HepG2 (cell line): ENCODE data around the gene TCFL5. TPM values are rescaled to one million over a fixed set of nuclear protein-coding genes. Genes with fewer than 3 reads are reported as not detected.

Experiments used
- CCDC6 ChIP-seq: sonication (generic); formaldehyde crosslinking; IDR thresholded peaks from 2 replicates; pipeline ENCODE4 v1.8.1; 2022; ENCODE audit warnings: mild to moderate bottlenecking, missing genetic modification reagents, moderate library complexity
- KDM1A ChIP-seq: IDR thresholded peaks from 2 replicates; pipeline ENCODE4 v1.6.1; 2016; ENCODE audit warnings: missing compliant biosample characterization
- LCORL ChIP-seq, 2 experiments: fragments of 450-650 bp in 1 of 2; sonication (generic) in 1 of 2; formaldehyde crosslinking in 1 of 2; IDR thresholded peaks; 2 replicates each; pipeline versions ENCODE4 v1.5.0 to v1.6.1; 2017 to 2020; ENCODE audit warnings: antibody characterized with exemption in 1 of 2, missing genetic modification reagents in 1 of 2
- MAZ ChIP-seq, 2 experiments: sonication (generic) in 1 of 2; formaldehyde crosslinking in 1 of 2; IDR thresholded peaks; 2 replicates each; pipeline versions ENCODE4 v1.5.0 to v1.6.1; 2012 to 2020; ENCODE audit warnings: low read depth in 2 of 2, mild to moderate bottlenecking in 2 of 2, borderline replicate concordance in 1 of 2, improper control_type of control experiment in 1 of 2, low read length in 1 of 2, missing genetic modification reagents in 1 of 2, moderate library complexity in 1 of 2
- MTA3 ChIP-seq: sonication (generic); formaldehyde crosslinking; IDR thresholded peaks from 2 replicates; pipeline ENCODE4 v1.4.0; 2020; ENCODE audit warnings: missing genetic modification reagents
- NR2C2 ChIP-seq: sonication (generic); formaldehyde crosslinking; IDR thresholded peaks from 2 replicates; pipeline ENCODE4 v1.4.0; 2020; ENCODE audit warnings: missing genetic modification reagents, mild to moderate bottlenecking, moderate library complexity, borderline replicate concordance
- RAD21 ChIP-seq: fragments of 450-650 bp; formaldehyde crosslinking; IDR thresholded peaks from 2 replicates; pipeline ENCODE4 v1.5.0; 2020; ENCODE audit warnings: mild to moderate bottlenecking
- SETDB1 ChIP-seq: sonication (generic); formaldehyde crosslinking; IDR thresholded peaks from 2 replicates; pipeline ENCODE4 v1.5.1; 2020; ENCODE audit warnings: missing genetic modification reagents, mild to moderate bottlenecking, borderline replicate concordance
- SOX5 ChIP-seq: IDR thresholded peaks from 2 replicates; pipeline ENCODE4 v1.6.1; 2016; ENCODE audit warnings: borderline replicate concordance
- ZNF17 ChIP-seq: sonication (generic); formaldehyde crosslinking; IDR thresholded peaks from 2 replicates; pipeline ENCODE4 v1.5.0; 2020; ENCODE audit warnings: mild to moderate bottlenecking, missing genetic modification reagents
- ZNF572 ChIP-seq: sonication (generic); formaldehyde crosslinking; IDR thresholded peaks from 2 replicates; pipeline ENCODE4 v1.5.1; 2020; ENCODE audit warnings: mild to moderate bottlenecking, missing genetic modification reagents
- ZNF766 ChIP-seq: sonication (generic); formaldehyde crosslinking; IDR thresholded peaks from 2 replicates; pipeline ENCODE4 v1.5.0; 2020; ENCODE audit warnings: missing genetic modification reagents, borderline replicate concordance
- ZNF839 ChIP-seq: sonication (generic); formaldehyde crosslinking; IDR thresholded peaks from 2 replicates; pipeline ENCODE4 v1.4.0; 2020; ENCODE audit warnings: missing genetic modification reagents, mild to moderate bottlenecking, borderline replicate concordance
- polyA plus RNA-seq, 8 experiments: library from polyadenylated mRNA; depleted of rRNA in 3 of 8; stranded (reverse) in 7 of 8; unstranded in 1 of 8; fragments of >200 nt; fragmentation: Illumina TruSeq in 4 of 8; extraction: Trizol in 4 of 8; gene quantifications; 2 replicates each; pipeline versions ENCODE4 v1.2.1 to v1.2.3, GENCODE V29; 2011 to 2016; ENCODE audit warnings: low read depth in 4 of 8, missing spikeins in 1 of 8, mixed read lengths in 1 of 8; ENCODE audit not compliant: insufficient read depth in 1 of 8
- total RNA-seq, 5 experiments: library from RNA; depleted of rRNA; stranded (reverse); fragments of >200 nt; fragmentation: Illumina TruSeq; extraction: Trizol; gene quantifications; 2 replicates each; pipeline ENCODE4 v1.2.3, GENCODE V29; 2016; ENCODE audit warnings: low read depth in 1 of 5
- TF ChIP-seq, protein P1 (sequence below): sonication (generic); formaldehyde crosslinking; IDR thresholded peaks from 2 replicates; pipeline ENCODE4 v1.4.0; 2020; ENCODE audit warnings: missing genetic modification reagents, mild to moderate bottlenecking, borderline replicate concordance
- TF ChIP-seq, protein P2 (sequence below): sonication (generic); formaldehyde crosslinking; IDR thresholded peaks from 2 replicates; pipeline ENCODE4 v1.5.0; 2020; ENCODE audit warnings: mild to moderate bottlenecking, missing genetic modification reagents
- TF ChIP-seq, protein P3 (sequence below): sonication (generic); formaldehyde crosslinking; IDR thresholded peaks from 2 replicates; pipeline ENCODE4 v1.8.0; 2022; ENCODE audit warnings: missing genetic modification reagents, mild to moderate bottlenecking, borderline replicate concordance
- TF ChIP-seq, protein P4 (sequence below): sonication (generic); formaldehyde crosslinking; IDR thresholded peaks from 2 replicates; pipeline ENCODE4 v1.4.0; 2020; ENCODE audit warnings: missing genetic modification reagents
- TF ChIP-seq, protein P5 (sequence below): sonication (generic); formaldehyde crosslinking; IDR thresholded peaks from 2 replicates; pipeline ENCODE4 v1.4.0; 2020; ENCODE audit warnings: mild to moderate bottlenecking, missing genetic modification reagents
- TF ChIP-seq, protein P6 (sequence below): sonication (generic); formaldehyde crosslinking; conservative IDR thresholded peaks from 2 replicates; pipeline ENCODE4 v1.5.0; 2020; ENCODE audit warnings: missing genetic modification reagents

Gene TCFL5
- total and polyA plus RNA-seq, 2 of the 13 experiments (the other 11 are each of a cell fraction or from before 2014, with no cell fraction given) = 14.8 to 20.0 TPM

- TF ChIP-seq, protein P1, sequence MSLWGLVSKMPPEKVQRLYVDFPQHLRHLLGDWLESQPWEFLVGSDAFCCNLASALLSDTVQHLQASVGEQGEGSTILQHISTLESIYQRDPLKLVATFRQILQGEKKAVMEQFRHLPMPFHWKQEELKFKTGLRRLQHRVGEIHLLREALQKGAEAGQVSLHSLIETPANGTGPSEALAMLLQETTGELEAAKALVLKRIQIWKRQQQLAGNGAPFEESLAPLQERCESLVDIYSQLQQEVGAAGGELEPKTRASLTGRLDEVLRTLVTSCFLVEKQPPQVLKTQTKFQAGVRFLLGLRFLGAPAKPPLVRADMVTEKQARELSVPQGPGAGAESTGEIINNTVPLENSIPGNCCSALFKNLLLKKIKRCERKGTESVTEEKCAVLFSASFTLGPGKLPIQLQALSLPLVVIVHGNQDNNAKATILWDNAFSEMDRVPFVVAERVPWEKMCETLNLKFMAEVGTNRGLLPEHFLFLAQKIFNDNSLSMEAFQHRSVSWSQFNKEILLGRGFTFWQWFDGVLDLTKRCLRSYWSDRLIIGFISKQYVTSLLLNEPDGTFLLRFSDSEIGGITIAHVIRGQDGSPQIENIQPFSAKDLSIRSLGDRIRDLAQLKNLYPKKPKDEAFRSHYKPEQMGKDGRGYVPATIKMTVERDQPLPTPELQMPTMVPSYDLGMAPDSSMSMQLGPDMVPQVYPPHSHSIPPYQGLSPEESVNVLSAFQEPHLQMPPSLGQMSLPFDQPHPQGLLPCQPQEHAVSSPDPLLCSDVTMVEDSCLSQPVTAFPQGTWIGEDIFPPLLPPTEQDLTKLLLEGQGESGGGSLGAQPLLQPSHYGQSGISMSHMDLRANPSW = no peak; the same call in 1 of the 2 replicates
- TF ChIP-seq MAZ (IDR thresholded peaks at IDR 0.05; ENCODE audit: borderline replicate concordance, low read depth, low read length) (peak; percentile 78; the same call in 1 of the 2 replicates), MAZ (CRISPR knock-in tag; IDR thresholded peaks at IDR 0.05; ENCODE audit: low read depth) (peak; percentile 92), SETDB1 (CRISPR knock-in tag) (no peak), ZNF766 (CRISPR knock-in tag) (peak; percentile 97), KDM1A (CRISPR knock-in tag) (peak; percentile 89), ZNF572 (CRISPR knock-in tag) (no peak), ZNF839 (peak; percentile 98; the same call in 1 of the 2 replicates), ZNF17 (CRISPR knock-in tag) (no peak), NR2C2 (CRISPR knock-in tag) (peak; percentile 47; the same call in 1 of the 2 replicates), LCORL (IDR thresholded peaks at IDR 0.05) (no peak), LCORL (CRISPR knock-in tag; IDR thresholded peaks at IDR 0.05) (peak; percentile 48; the same call in 1 of the 2 replicates), SOX5 (CRISPR knock-in tag) (peak; percentile 84), RAD21 (CRISPR knock-in tag) (no peak; the same call in 1 of the 2 replicates), MTA3 (CRISPR knock-in tag) (no peak), CCDC6 (CRISPR knock-in tag) (peak; percentile 96)
- TF ChIP-seq, protein P2, sequence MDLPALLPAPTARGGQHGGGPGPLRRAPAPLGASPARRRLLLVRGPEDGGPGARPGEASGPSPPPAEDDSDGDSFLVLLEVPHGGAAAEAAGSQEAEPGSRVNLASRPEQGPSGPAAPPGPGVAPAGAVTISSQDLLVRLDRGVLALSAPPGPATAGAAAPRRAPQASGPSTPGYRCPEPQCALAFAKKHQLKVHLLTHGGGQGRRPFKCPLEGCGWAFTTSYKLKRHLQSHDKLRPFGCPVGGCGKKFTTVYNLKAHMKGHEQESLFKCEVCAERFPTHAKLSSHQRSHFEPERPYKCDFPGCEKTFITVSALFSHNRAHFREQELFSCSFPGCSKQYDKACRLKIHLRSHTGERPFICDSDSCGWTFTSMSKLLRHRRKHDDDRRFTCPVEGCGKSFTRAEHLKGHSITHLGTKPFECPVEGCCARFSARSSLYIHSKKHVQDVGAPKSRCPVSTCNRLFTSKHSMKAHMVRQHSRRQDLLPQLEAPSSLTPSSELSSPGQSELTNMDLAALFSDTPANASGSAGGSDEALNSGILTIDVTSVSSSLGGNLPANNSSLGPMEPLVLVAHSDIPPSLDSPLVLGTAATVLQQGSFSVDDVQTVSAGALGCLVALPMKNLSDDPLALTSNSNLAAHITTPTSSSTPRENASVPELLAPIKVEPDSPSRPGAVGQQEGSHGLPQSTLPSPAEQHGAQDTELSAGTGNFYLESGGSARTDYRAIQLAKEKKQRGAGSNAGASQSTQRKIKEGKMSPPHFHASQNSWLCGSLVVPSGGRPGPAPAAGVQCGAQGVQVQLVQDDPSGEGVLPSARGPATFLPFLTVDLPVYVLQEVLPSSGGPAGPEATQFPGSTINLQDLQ = no peak
- TF ChIP-seq, protein P3, sequence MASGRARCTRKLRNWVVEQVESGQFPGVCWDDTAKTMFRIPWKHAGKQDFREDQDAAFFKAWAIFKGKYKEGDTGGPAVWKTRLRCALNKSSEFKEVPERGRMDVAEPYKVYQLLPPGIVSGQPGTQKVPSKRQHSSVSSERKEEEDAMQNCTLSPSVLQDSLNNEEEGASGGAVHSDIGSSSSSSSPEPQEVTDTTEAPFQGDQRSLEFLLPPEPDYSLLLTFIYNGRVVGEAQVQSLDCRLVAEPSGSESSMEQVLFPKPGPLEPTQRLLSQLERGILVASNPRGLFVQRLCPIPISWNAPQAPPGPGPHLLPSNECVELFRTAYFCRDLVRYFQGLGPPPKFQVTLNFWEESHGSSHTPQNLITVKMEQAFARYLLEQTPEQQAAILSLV (CRISPR knock-in tag) = peak; percentile 98; the same call in 1 of the 2 replicates
- TF ChIP-seq, protein P4, sequence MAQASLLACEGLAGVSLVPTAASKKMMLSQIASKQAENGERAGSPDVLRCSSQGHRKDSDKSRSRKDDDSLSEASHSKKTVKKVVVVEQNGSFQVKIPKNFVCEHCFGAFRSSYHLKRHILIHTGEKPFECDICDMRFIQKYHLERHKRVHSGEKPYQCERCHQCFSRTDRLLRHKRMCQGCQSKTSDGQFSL (CRISPR knock-in tag) = peak; percentile 65; the same call in 1 of the 2 replicates
- TF ChIP-seq, protein P5, sequence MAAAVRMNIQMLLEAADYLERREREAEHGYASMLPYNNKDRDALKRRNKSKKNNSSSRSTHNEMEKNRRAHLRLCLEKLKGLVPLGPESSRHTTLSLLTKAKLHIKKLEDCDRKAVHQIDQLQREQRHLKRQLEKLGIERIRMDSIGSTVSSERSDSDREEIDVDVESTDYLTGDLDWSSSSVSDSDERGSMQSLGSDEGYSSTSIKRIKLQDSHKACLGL (CRISPR knock-in tag) = peak; percentile 97
- TF ChIP-seq, protein P6, sequence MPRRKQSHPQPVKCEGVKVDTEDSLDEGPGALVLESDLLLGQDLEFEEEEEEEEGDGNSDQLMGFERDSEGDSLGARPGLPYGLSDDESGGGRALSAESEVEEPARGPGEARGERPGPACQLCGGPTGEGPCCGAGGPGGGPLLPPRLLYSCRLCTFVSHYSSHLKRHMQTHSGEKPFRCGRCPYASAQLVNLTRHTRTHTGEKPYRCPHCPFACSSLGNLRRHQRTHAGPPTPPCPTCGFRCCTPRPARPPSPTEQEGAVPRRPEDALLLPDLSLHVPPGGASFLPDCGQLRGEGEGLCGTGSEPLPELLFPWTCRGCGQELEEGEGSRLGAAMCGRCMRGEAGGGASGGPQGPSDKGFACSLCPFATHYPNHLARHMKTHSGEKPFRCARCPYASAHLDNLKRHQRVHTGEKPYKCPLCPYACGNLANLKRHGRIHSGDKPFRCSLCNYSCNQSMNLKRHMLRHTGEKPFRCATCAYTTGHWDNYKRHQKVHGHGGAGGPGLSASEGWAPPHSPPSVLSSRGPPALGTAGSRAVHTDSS (CRISPR knock-in tag) = no peak
Measured at GRCh38 chr20:62861726-62862336, at the start of gene TCFL5 (continued).
